Activated T-cell treated with anti-CD3 and anti-CD28 coated beads, Interleukin-2, amount 50 U/mL, for 1 hour (primary cell): Measurements from ENCODE around the gene CAMSAP1.

Experiments used
- DNase-seq: peaks from one replicate; pipeline ENCODE4 v3.0.0-alpha.2; 2020

The CAMSAP1 gene

GRCh38 chr9:135827301-135827700 is 80.0 kb downstream of the CAMSAP1 start:
- no peak for DNase-seq

- DNase-seq, result no peak
Observed at GRCh38 chr9:135826188-135826545, 81.2 kb downstream of the CAMSAP1 start.

GRCh38 chr9:135825435-135826187 is 81.7 kb downstream of the CAMSAP1 start:
- no peak for DNase-seq

GRCh38 chr9:135823036-135823435 is 84.3 kb downstream of the CAMSAP1 start:
- DNase-seq, result no peak

GRCh38 chr9:135822374-135822755 is 85.0 kb downstream of the CAMSAP1 start:
- DNase-seq, result no peak

GRCh38 chr9:135821733-135822373 is 85.5 kb downstream of the CAMSAP1 start:
- DNase-seq, result no peak

- DNase-seq, result no peak
Observed at GRCh38 chr9:135821116-135821515, 86.2 kb downstream of the CAMSAP1 start.

- no peak for DNase-seq
Observed at GRCh38 chr9:135820661-135821060, 86.7 kb downstream of the CAMSAP1 start.

- no peak for DNase-seq
Observed at GRCh38 chr9:135819905-135820304, 87.4 kb downstream of the CAMSAP1 start.

- no peak for DNase-seq
Observed at GRCh38 chr9:135818718-135819475, 88.4 kb downstream of the CAMSAP1 start.

GRCh38 chr9:135817951-135818717 is 89.2 kb downstream of the CAMSAP1 start:
- no peak for DNase-seq

GRCh38 chr9:135816651-135816970 is 90.7 kb downstream of the CAMSAP1 start:
- no peak for DNase-seq

- no peak for DNase-seq
Observed at GRCh38 chr9:135815830-135816650, 91.3 kb downstream of the CAMSAP1 start.

- no peak for DNase-seq
Observed at GRCh38 chr9:135815413-135815812, 91.9 kb downstream of the CAMSAP1 start.

GRCh38 chr9:135814421-135815095 is 92.8 kb downstream of the CAMSAP1 start:
- no peak for DNase-seq

GRCh38 chr9:135813671-135814290 is 93.6 kb downstream of the CAMSAP1 start:
- no peak for DNase-seq

- DNase-seq, result no peak
Observed at GRCh38 chr9:135812961-135813360, 94.4 kb downstream of the CAMSAP1 start.

- DNase-seq, result no peak
Observed at GRCh38 chr9:135811801-135812200, 95.5 kb downstream of the CAMSAP1 start.

- no peak for DNase-seq
Observed at GRCh38 chr9:135810806-135811575, 96.4 kb downstream of the CAMSAP1 start.

GRCh38 chr9:135809166-135809565 is 98.2 kb downstream of the CAMSAP1 start:
- DNase-seq, result no peak
